Neural cell (in vitro differentiated cells): Measurements from ENCODE around the gene PCDHA6.

Experiments used
- CTCF ChIP-seq: fragments of 450-650 bp; IDR thresholded peaks from 2 replicates; pipeline ENCODE4 v1.5.1; 2014; ENCODE audit warnings: antibody characterized with exemption, mild to moderate bottlenecking, moderate library complexity; ENCODE audit not compliant: poor library complexity, severe bottlenecking
- EZH2 ChIP-seq: fragments of 200-600, 300-800 bp; shearing (Covaris generic), sonication (generic); IDR thresholded peaks from 2 replicates; pipeline ENCODE4 v1.6.1; 2014; ENCODE audit warnings: antibody characterized with exemption, low read length, borderline replicate concordance, mild to moderate bottlenecking; ENCODE audit not compliant: insufficient read depth, poor library complexity, severe bottlenecking
- POLR2AphosphoS5 ChIP-seq: IDR thresholded peaks from 2 replicates; pipeline ENCODE4 v1.6.1; 2012
- RAD21 ChIP-seq: fragments of 450-650 bp; conservative IDR thresholded peaks from 2 replicates; pipeline ENCODE4 v1.6.1; 2014; ENCODE audit warnings: antibody characterized with exemption, mild to moderate bottlenecking, moderate library complexity
- REST ChIP-seq: IDR thresholded peaks from 2 replicates; pipeline ENCODE4 v1.6.1; 2012; ENCODE audit warnings: borderline replicate concordance
- SMC3 ChIP-seq: fragments of 450-650 bp; conservative IDR thresholded peaks from 2 replicates; pipeline ENCODE4 v1.6.1; 2014; ENCODE audit warnings: antibody characterized with exemption, mild to moderate bottlenecking, moderate library complexity; ENCODE audit not compliant: poor library complexity
- TAF1 ChIP-seq: IDR thresholded peaks from 2 replicates; pipeline ENCODE4 v1.6.1; 2012; ENCODE audit warnings: low read depth

GRCh38 chr5:140823475-140823874, 4.3 kb upstream of the PCDHA6 start:
- TF ChIP-seq CTCF (no peak), REST (no peak), RAD21 (no peak), POLR2AphosphoS5 (no peak), TAF1 (no peak), EZH2 (no peak), SMC3 (no peak)
